Stomach (tissue), 9 donors: ENCODE measurements around the gene RAB22A. TPM values are rescaled to one million over a fixed set of nuclear protein-coding genes. Genes with fewer than 3 reads are reported as not detected.
A peak's percentile ranks its signal among the peaks of the same experiment; 100 is the strongest.
"Not testable (repeated sequence)": the region's sequence is repeated elsewhere in the genome, so short reads cannot be mapped to it uniquely, and the experiment has no call there.

Experiments used
- DNase-seq, 2 donors: peaks; one replicate each; pipeline versions ENCODE4 v3.0.0 to v3.0.0-alpha.2; 2013 to 2019
- H3K27ac ChIP-seq, 5 donors: fragments of 200-600 bp in 4 of 5; sonication (generic) in 4 of 5; one replicate each; pipeline ENCODE4 v1.5.1; 2013 to 2019; ENCODE audit warnings: mild to moderate bottlenecking in 1 of 5, moderate library complexity in 1 of 5
- H3K27me3 ChIP-seq, 3 donors: fragments of 200-600 bp; sonication (generic); one replicate each; pipeline ENCODE4 v1.5.1; 2017 to 2019; ENCODE audit warnings: mixed run types in 1 of 3
- H3K36me3 ChIP-seq, 4 donors: fragments of 200-600 bp; sonication (generic); 1 replicate in 3 of 4; 2 replicates in 1 of 4; pipeline ENCODE4 v1.5.1; 2016 to 2019
- H3K4me1 ChIP-seq, 4 donors: fragments of 200-600 bp; sonication (generic); one replicate each; pipeline ENCODE4 v1.5.1; 2016 to 2019
- H3K4me3 ChIP-seq, 4 donors: fragments of 200-600 bp; sonication (generic) in 3 of 4; one replicate each; pipeline ENCODE4 v1.5.1; 2016 to 2019; ENCODE audit warnings: mild to moderate bottlenecking in 1 of 4
- H3K9me3 ChIP-seq, 4 donors: fragments of 200-600 bp; sonication (generic); one replicate each; pipeline ENCODE4 v1.5.1; 2016 to 2019
- CTCF ChIP-seq, 7 experiments: fragments of 450-650 bp in 4 of 7; fragments of 200-600 bp in 3 of 7; sonication (generic) in 3 of 7; IDR thresholded peaks; one replicate each; pipeline ENCODE4 v1.5.1; 2016 to 2019; ENCODE audit warnings: antibody characterized with exemption in 7 of 7, control low read depth in 2 of 7, mild to moderate bottlenecking in 1 of 7
- EP300 ChIP-seq: sonication (generic); formaldehyde crosslinking; IDR thresholded peaks from one replicate; pipeline ENCODE4 v1.6.1; 2017; ENCODE audit warnings: antibody characterized with exemption
- POLR2A ChIP-seq, 4 donors: fragments of 450-650 bp; IDR thresholded peaks; one replicate each; pipeline ENCODE4 v1.6.1; 2016; ENCODE audit warnings: antibody characterized with exemption in 4 of 4, control low read depth in 2 of 4, mild to moderate bottlenecking in 1 of 4, moderate library complexity in 1 of 4
- POLR2AphosphoS5 ChIP-seq, 3 donors: sonication (generic); formaldehyde crosslinking; IDR thresholded peaks; one replicate each; pipeline ENCODE4 v1.6.1; 2016; ENCODE audit warnings: antibody characterized with exemption in 3 of 3
- WGBS, 5 donors: extraction: QIAGEN DNeasy Blood & Tissue Kit in 3 of 5; methylation state at CpG; one replicate each; pipeline versions ENCODE4 v1.1.5 to v1.1.7; 2013 to 2018; 5-methylcytosine and 5-hydroxymethylcytosine counted together
- intact Hi-C: fragments of 100-400 bp; cut with DNase I; formaldehyde crosslinking; loops from one replicate; pipeline ENCODE4 v1.15.1; 2023; ENCODE audit warnings: low total_unique reads
- polyA plus RNA-seq, 3 donors: library from polyadenylated mRNA; stranded (reverse); fragments of 200-250 nt; gene quantifications; one replicate each; pipeline ENCODE4 v1.2.3, GENCODE V29; 2013
- total RNA-seq, 5 donors: library from RNA; depleted of rRNA; stranded (reverse); fragments of >200 nt; gene quantifications; one replicate each; pipeline versions ENCODE4 v1.1.0 to v1.2.3, GENCODE V29; 2014 to 2016
- donor health status: healthy with polysubstance abuse.
- donor health status: Bipolar disorder and iron deficiency.
- donor health status: healthy.

The RAB22A gene
- total and polyA plus RNA-seq, 8 donors, result 2.9 to 19.3 (median 8.5) TPM

GRCh38 chr20:58408603-58409246 lies 99.2 kb downstream of the RAB22A start:
- Histone ChIP-seq H3K27me3 (no peaks in the 10 kb centered on the region), H3K36me3 (no peaks in the 10 kb centered on the region), H3K9me3 (no peaks in the 10 kb centered on the region), H3K4me1 (peaks cover 8 to 67% (median 28%) of the 10 kb centered on the region in 4 donors), H3K27ac (peak overlapping the region in 2 of 5 donors; percentile 25 to 38), H3K4me3 (no peak overlapping the region)
- TF ChIP-seq CTCF (IDR thresholded peaks at IDR 0.05), result no peak
- TF ChIP-seq EP300, result no peak
- no peak for TF ChIP-seq POLR2A (IDR thresholded peaks at IDR 0.05)
- no peak for TF ChIP-seq POLR2AphosphoS5 (IDR thresholded peaks at IDR 0.05)
- intact Hi-C loops, result no loop called here
- 32 to 51% (median 33%) methylated on average over 3 of the region's 3 CpGs for WGBS, 5 donors
- peak in 1 of 2 donors; percentile 28 for DNase-seq

GRCh38 chr20:58414216-58414615 lies 104.7 kb downstream of the RAB22A start:
- H3K4me3 ChIP-seq, H3K9me3 ChIP-seq, H3K27ac ChIP-seq, intact Hi-C loops, DNase-seq, H3K27me3 ChIP-seq: not testable (repeated sequence)
- H3K36me3 ChIP-seq, result peaks cover 8 to 18% (median 11%) of the 10 kb centered on the region in 4 donors
- 98 to 99% methylated on average over 8 to 24 of the region's 35 CpGs; no CpG with 5 or more reads in 3 of the 5 donors for WGBS, 5 donors
- H3K4me1 ChIP-seq, result peaks cover 0 to 39% (median 18%) of the 10 kb centered on the region in 4 donors

GRCh38 chr20:58414786-58415185 lies 105.3 kb downstream of the RAB22A start:
- H3K9me3 ChIP-seq, H3K27me3 ChIP-seq, H3K27ac ChIP-seq, H3K4me3 ChIP-seq, DNase-seq, intact Hi-C loops: not testable (repeated sequence)
- H3K4me1 ChIP-seq, result peaks cover 0 to 33% (median 15%) of the 10 kb centered on the region in 4 donors
- H3K36me3 ChIP-seq, result peaks cover 9 to 24% (median 17%) of the 10 kb centered on the region in 4 donors
- WGBS, 5 donors, result 99 to 100% (median 99%) methylated on average over 9 to 24 of the region's 26 CpGs

- H3K4me3 ChIP-seq, result no peak overlapping the region
- DNase-seq, result no peak
- H3K36me3 ChIP-seq, result peaks cover 9 to 36% (median 30%) of the 10 kb centered on the region in 4 donors
- no peak overlapping the region for H3K27ac ChIP-seq
- peaks cover 0 to 25% (median 13%) of the 10 kb centered on the region in 4 donors for H3K4me1 ChIP-seq
- TF ChIP-seq POLR2AphosphoS5 (IDR thresholded peaks at IDR 0.05) (no peak), EP300 (no peak), CTCF (IDR thresholded peaks at IDR 0.05) (no peak), POLR2A (IDR thresholded peaks at IDR 0.05) (no peak)
- intact Hi-C loops, result no loop called here
- no peaks in the 10 kb centered on the region for H3K9me3 ChIP-seq
- H3K27me3 ChIP-seq, result no peaks in the 10 kb centered on the region
- WGBS, 5 donors, result 85 to 93% (median 85%) methylated on average over 1 of the region's 1 CpG
Measured at GRCh38 chr20:58416057-58416456, 106.5 kb downstream of the RAB22A start.

GRCh38 chr20:58416835-58417234 lies 107.3 kb downstream of the RAB22A start:
- Histone ChIP-seq H3K9me3 (no peaks in the 10 kb centered on the region), H3K4me3 (no peak overlapping the region), H3K36me3 (peaks cover 9 to 42% (median 35%) of the 10 kb centered on the region in 4 donors), H3K27ac (peak overlapping the region in 1 of 5 donors; percentile 57), H3K27me3 (no peaks in the 10 kb centered on the region), H3K4me1 (peaks cover 0 to 25% (median 13%) of the 10 kb centered on the region in 4 donors)
- WGBS, 5 donors, result 45 to 64% (median 57%) methylated on average over 2 of the region's 2 CpGs
- intact Hi-C loops, result no loop called here
- peak in 1 of 2 donors; percentile 39 for DNase-seq
- TF ChIP-seq CTCF (IDR thresholded peaks at IDR 0.05), result no peak
- TF ChIP-seq POLR2A (IDR thresholded peaks at IDR 0.05), result no peak
- TF ChIP-seq POLR2AphosphoS5 (IDR thresholded peaks at IDR 0.05), result no peak
- TF ChIP-seq EP300, result no peak

Other genes with a start within 250 kb of the RAB22A start
- gene ANKRD60, start 81.1 kb upstream of the RAB22A start, total RNA-seq, result not detected
- gene ANKRD60, start 81.1 kb upstream of the RAB22A start, polyA plus RNA-seq, result not detected
- 10 to 100 TPM in 3 of 5 donors, 1 to 10 TPM in 2; 7.6 to 40.6 (median 17.2) TPM for gene VAPB, start 79.5 kb downstream of the RAB22A start, total RNA-seq
- 10 to 100 TPM; 18.0 to 21.4 (median 18.4) TPM for gene VAPB, start 79.5 kb downstream of the RAB22A start, polyA plus RNA-seq
- gene APCDD1L, start 205.7 kb downstream of the RAB22A start, total RNA-seq, result 1 to 10 TPM in 2 of 5 donors, not detected in 3; 1.4 to 2.0 TPM
- under 1 TPM in 2 of 3 donors, not detected in 1; 0.12 to 0.25 TPM for gene APCDD1L, start 205.7 kb downstream of the RAB22A start, polyA plus RNA-seq